Uterus (tissue), 2 donors: Measurements from ENCODE around the gene GBA2.

ENCODE experiments used
- POLR2A ChIP-seq, 2 donors: fragments of 450-650 bp; IDR thresholded peaks; one replicate each; pipeline ENCODE4 v1.6.1; 2016; ENCODE audit warnings: antibody characterized with exemption in 2 of 2, mild to moderate bottlenecking in 1 of 2, moderate library complexity in 1 of 2
- TF ChIP-seq, protein P1 (sequence below), 4 experiments: fragments of 200-600 bp in 2 of 4; fragments of 450-650 bp in 2 of 4; sonication (generic) in 2 of 4; IDR thresholded peaks; one replicate each; pipeline ENCODE4 v1.5.1; 2016 to 2019; ENCODE audit warnings: antibody characterized with exemption in 4 of 4, mild to moderate bottlenecking in 2 of 4, moderate library complexity in 1 of 4

DNA sequence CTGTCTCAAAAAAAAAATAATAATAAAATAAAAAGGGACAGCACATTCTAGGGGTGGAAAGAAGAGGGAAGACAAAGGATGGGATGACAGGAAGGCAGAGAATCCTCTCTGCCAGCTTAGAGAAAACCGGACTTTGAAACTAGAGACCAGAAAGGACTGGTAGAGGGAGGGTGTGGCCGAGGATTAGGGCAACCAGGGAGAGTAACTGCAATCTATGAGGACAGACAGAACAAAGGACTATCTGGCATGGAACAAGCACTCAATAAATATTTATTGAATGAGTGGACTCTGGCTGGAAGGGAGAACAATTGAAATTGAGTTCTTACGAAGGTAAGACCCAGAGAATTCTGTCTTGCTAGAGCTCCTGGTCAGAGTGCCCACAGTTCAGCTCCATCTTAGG lies 2.4 kb downstream of the GBA2 start:
- TF ChIP-seq, protein P1, sequence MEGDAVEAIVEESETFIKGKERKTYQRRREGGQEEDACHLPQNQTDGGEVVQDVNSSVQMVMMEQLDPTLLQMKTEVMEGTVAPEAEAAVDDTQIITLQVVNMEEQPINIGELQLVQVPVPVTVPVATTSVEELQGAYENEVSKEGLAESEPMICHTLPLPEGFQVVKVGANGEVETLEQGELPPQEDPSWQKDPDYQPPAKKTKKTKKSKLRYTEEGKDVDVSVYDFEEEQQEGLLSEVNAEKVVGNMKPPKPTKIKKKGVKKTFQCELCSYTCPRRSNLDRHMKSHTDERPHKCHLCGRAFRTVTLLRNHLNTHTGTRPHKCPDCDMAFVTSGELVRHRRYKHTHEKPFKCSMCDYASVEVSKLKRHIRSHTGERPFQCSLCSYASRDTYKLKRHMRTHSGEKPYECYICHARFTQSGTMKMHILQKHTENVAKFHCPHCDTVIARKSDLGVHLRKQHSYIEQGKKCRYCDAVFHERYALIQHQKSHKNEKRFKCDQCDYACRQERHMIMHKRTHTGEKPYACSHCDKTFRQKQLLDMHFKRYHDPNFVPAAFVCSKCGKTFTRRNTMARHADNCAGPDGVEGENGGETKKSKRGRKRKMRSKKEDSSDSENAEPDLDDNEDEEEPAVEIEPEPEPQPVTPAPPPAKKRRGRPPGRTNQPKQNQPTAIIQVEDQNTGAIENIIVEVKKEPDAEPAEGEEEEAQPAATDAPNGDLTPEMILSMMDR (IDR thresholded peaks at IDR 0.05): no peak
- TF ChIP-seq POLR2A (IDR thresholded peaks at IDR 0.05): no peak
